ENCODE data around the gene EML4.
"Not testable (repeated sequence)": the region's sequence is repeated elsewhere in the genome, so short reads cannot be mapped to it uniquely, and the experiment has no call there.

DNA sequence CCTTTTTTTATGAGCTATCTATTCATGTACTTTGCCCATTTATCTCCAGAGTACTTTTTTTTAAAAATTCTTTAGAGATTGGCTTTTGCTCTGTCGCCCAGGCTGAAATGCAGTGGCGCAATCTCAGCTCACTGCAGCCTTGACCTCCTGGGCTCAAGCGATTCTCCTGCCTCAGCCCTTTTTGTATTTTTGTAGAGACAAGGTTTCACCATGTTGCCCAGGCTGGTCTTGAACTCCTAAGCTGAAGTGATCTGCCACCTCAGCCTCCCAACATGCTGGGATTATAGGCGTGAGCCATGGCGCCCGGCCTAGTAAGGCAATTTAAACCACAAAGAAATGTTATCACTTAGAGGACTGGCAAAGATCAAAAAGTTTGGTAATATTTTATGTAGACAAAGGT is 177.7 kb downstream of the EML4 start:
- TF ChIP-seq, protein P1, sequence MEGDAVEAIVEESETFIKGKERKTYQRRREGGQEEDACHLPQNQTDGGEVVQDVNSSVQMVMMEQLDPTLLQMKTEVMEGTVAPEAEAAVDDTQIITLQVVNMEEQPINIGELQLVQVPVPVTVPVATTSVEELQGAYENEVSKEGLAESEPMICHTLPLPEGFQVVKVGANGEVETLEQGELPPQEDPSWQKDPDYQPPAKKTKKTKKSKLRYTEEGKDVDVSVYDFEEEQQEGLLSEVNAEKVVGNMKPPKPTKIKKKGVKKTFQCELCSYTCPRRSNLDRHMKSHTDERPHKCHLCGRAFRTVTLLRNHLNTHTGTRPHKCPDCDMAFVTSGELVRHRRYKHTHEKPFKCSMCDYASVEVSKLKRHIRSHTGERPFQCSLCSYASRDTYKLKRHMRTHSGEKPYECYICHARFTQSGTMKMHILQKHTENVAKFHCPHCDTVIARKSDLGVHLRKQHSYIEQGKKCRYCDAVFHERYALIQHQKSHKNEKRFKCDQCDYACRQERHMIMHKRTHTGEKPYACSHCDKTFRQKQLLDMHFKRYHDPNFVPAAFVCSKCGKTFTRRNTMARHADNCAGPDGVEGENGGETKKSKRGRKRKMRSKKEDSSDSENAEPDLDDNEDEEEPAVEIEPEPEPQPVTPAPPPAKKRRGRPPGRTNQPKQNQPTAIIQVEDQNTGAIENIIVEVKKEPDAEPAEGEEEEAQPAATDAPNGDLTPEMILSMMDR (conservative IDR thresholded peaks at IDR 0.05): not testable (repeated sequence)
- not testable (repeated sequence) for TF ChIP-seq EZH2 (IDR thresholded peaks at IDR 0.05; ENCODE audit: low read depth)
